PC-9 (cell line): ENCODE measurements around the gene HBP1. TPM values are rescaled to one million over a fixed set of nuclear protein-coding genes. Genes with fewer than 3 reads are reported as not detected.
"Not testable (repeated sequence)": the region's sequence is repeated elsewhere in the genome, so short reads cannot be mapped to it uniquely, and the experiment has no call there.

ENCODE experiments used
- BruUV-seq: library from RNA; stranded (reverse); fragments of 400-500 nt; replicated peaks from 2 replicates; lab custom pipeline; 2021; lab: Mats Ljungman, UMichigan
- CTCF ChIA-PET: fragments of 300-600 bp; sonication (Branson Sonifier 250); formaldehyde crosslinking; loops from one replicate; lab custom pipeline; 2022; ENCODE audit warnings: antibody characterized with exemption; lab: Charles Lee
- POLR2A ChIA-PET: fragments of 300-600 bp; sonication (Branson Sonifier 250); formaldehyde crosslinking; loops from one replicate; lab custom pipeline; 2022; ENCODE audit warnings: antibody characterized with exemption; ENCODE audit not compliant: unreplicated experiment; lab: Charles Lee
- DNase-seq, 2 experiments: peaks; one replicate each; pipeline versions ENCODE4 v3.0.0 to v3.0.0-alpha.2; 2015 to 2022; ENCODE audit warnings: mixed read lengths in 1 of 2
- H2AFZ ChIP-seq: fragments of 200-600 bp; sonication (generic); 2 replicates; pipeline ENCODE4 v1.8.1; 2017; ENCODE audit warnings: antibody characterized with exemption
- H3F3A ChIP-seq: fragments of 200-600 bp; sonication (generic); 2 replicates; pipeline ENCODE4 v1.8.1; 2017; ENCODE audit warnings: antibody characterized with exemption, mild to moderate bottlenecking, low read depth; ENCODE audit not compliant: insufficient read depth
- H3K27ac ChIP-seq: fragments of 200-600 bp; sonication (generic); 2 replicates; pipeline ENCODE4 v1.6.1; 2016; ENCODE audit warnings: mixed run types
- H3K27me3 ChIP-seq: fragments of 200-600 bp; sonication (generic); 2 replicates; pipeline ENCODE4 v1.6.1; 2016; ENCODE audit warnings: low read depth, mixed run types; ENCODE audit not compliant: insufficient read depth
- H3K36me3 ChIP-seq: fragments of 200-600 bp; sonication (generic); 2 replicates; pipeline ENCODE4 v1.6.1; 2016; ENCODE audit warnings: low read depth, mixed run types
- H3K4me1 ChIP-seq: fragments of 200-600 bp; sonication (generic); replicated peaks from 2 replicates; pipeline ENCODE4 v1.6.1; 2016; ENCODE audit warnings: mixed run types; ENCODE audit not compliant: insufficient read depth
- H3K4me2 ChIP-seq: fragments of 200-600 bp; sonication (generic); 2 replicates; pipeline ENCODE4 v1.6.1; 2017; ENCODE audit warnings: mixed run types
- H3K4me3 ChIP-seq: fragments of 200-600 bp; sonication (generic); 2 replicates; pipeline ENCODE4 v1.6.1; 2016; ENCODE audit warnings: mixed run types
- H3K79me2 ChIP-seq: fragments of 200-600 bp; sonication (generic); 2 replicates; pipeline ENCODE4 v1.6.1; 2017; ENCODE audit warnings: low read depth, mixed run types
- H3K9me2 ChIP-seq: fragments of 200-600 bp; sonication (generic); 2 replicates; pipeline ENCODE4 v1.8.1; 2017; ENCODE audit warnings: mild to moderate bottlenecking; ENCODE audit not compliant: insufficient read depth
- H3K9me3 ChIP-seq: fragments of 200-600 bp; sonication (generic); 2 replicates; pipeline ENCODE4 v1.8.1; 2016; ENCODE audit warnings: low read depth; ENCODE audit not compliant: insufficient read depth
- H4K20me1 ChIP-seq: fragments of 200-600 bp; sonication (generic); 2 replicates; pipeline ENCODE4 v1.8.1; 2017; ENCODE audit not compliant: insufficient read depth
- CTCF ChIP-seq: fragments of 200-600 bp; sonication (generic); conservative IDR thresholded peaks from 2 replicates; pipeline ENCODE4 v1.6.1; 2017; ENCODE audit warnings: mixed run types, antibody characterized with exemption, mild to moderate bottlenecking, moderate library complexity
- EZH2 ChIP-seq: fragments of 200-600 bp; sonication (generic); IDR thresholded peaks from 2 replicates; pipeline ENCODE4 v1.8.0; 2017; ENCODE audit warnings: antibody characterized with exemption, low read depth
- intact Hi-C: fragments of 100-400 bp; cut with micrococcal nuclease; formaldehyde crosslinking; loops from one replicate; pipeline ENCODE4 v1.10.0; 2022; ENCODE audit not compliant: unreplicated experiment
- total RNA-seq: library from RNA; stranded (reverse); gene quantifications from 2 replicates; pipeline ENCODE4 v1.2.3, GENCODE V29; 2021

The HBP1 gene
- total RNA-seq, 1 experiment from 2014 or later = 60.0 TPM

- Histone ChIP-seq H3F3A (no peaks in the 10 kb centered on the region), H4K20me1 (no peaks in the 10 kb centered on the region), H3K4me3 (no peak overlapping the region), H3K4me2 (no peak overlapping the region), H3K9me2 (no peaks in the 10 kb centered on the region), H3K4me1 (no peaks in the 10 kb centered on the region), H3K79me2 (no peaks in the 10 kb centered on the region), H3K27me3 (no peaks in the 10 kb centered on the region), H3K36me3 (no peaks in the 10 kb centered on the region), H2AFZ (no peak overlapping the region), H3K27ac (no peak overlapping the region), H3K9me3 (no peaks in the 10 kb centered on the region)
- ChIA-PET CTCF (no interaction called here), POLR2A (no interaction called here)
- no TSS peak for BruUV-seq
- no peak for TF ChIP-seq EZH2
- intact Hi-C loops = no loop called here
- DNase-seq = no peak
Observed at GRCh38 chr7:107220356-107220755, 51.6 kb downstream of the HBP1 start.

GRCh38 chr7:107220806-107221205, 52.0 kb downstream of the HBP1 start:
- H3K36me3 ChIP-seq, DNase-seq, H3F3A ChIP-seq, POLR2A ChIA-PET, H3K4me1 ChIP-seq, H3K4me2 ChIP-seq, H3K79me2 ChIP-seq, H3K27ac ChIP-seq, intact Hi-C loops, H3K9me3 ChIP-seq, BruUV-seq, H4K20me1 ChIP-seq, CTCF ChIA-PET, H2AFZ ChIP-seq, H3K27me3 ChIP-seq, H3K4me3 ChIP-seq, H3K9me2 ChIP-seq: not testable (repeated sequence)

GRCh38 chr7:107224374-107225223, 55.8 kb downstream of the HBP1 start:
- no peak overlapping the region for H3K27ac ChIP-seq
- H2AFZ ChIP-seq = no peak overlapping the region
- no peaks in the 10 kb centered on the region for H4K20me1 ChIP-seq
- intact Hi-C loops = no loop called here
- TF ChIP-seq EZH2 (no peak), CTCF (no peak)
- no peaks in the 10 kb centered on the region for H3K79me2 ChIP-seq
- CTCF ChIA-PET = no interaction called here
- H3K9me2 ChIP-seq = no peaks in the 10 kb centered on the region
- H3K9me3 ChIP-seq = no peaks in the 10 kb centered on the region
- H3K36me3 ChIP-seq = 0 out of 2 replicates have a peak, but pooled peaks cover 5% of the 10 kb centered on the region
- POLR2A ChIA-PET = no interaction called here
- no peak overlapping the region for H3K4me3 ChIP-seq
- no peak overlapping the region for H3K4me2 ChIP-seq
- no peak for DNase-seq
- H3K4me1 ChIP-seq = peaks cover 6% of the 10 kb centered on the region
- BruUV-seq = no TSS peak
- no peaks in the 10 kb centered on the region for H3K27me3 ChIP-seq
- 0 out of 2 replicates have a peak, but pooled peaks cover 2% of the 10 kb centered on the region for H3F3A ChIP-seq

- TF ChIP-seq CTCF (no peak), EZH2 (no peak)
- POLR2A ChIA-PET = no interaction called here
- CTCF ChIA-PET = no interaction called here
Observed at GRCh38 chr7:107228291-107228690, 59.5 kb downstream of the HBP1 start.

More at GRCh38 chr7:107228291-107228690, 59.5 kb downstream of the HBP1 start:
- no peak overlapping the region for H3K4me2 ChIP-seq
- no peaks in the 10 kb centered on the region for H3K79me2 ChIP-seq
- H4K20me1 ChIP-seq = no peaks in the 10 kb centered on the region
- H3K36me3 ChIP-seq = 0 out of 2 replicates have a peak, but pooled peaks cover 7% of the 10 kb centered on the region
- H3K9me2 ChIP-seq = no peaks in the 10 kb centered on the region
- H3F3A ChIP-seq = peaks cover 16% of the 10 kb centered on the region; the same call in 1 of the 2 replicates
- intact Hi-C loops = no loop called here
- H3K4me3 ChIP-seq = no peak overlapping the region
- no peak overlapping the region for H2AFZ ChIP-seq
- H3K27me3 ChIP-seq = no peaks in the 10 kb centered on the region
- no peak for DNase-seq
- no peaks in the 10 kb centered on the region for H3K9me3 ChIP-seq
- H3K27ac ChIP-seq = no peak overlapping the region
- BruUV-seq = no TSS peak
- H3K4me1 ChIP-seq = peaks cover 29% of the 10 kb centered on the region
